Spleen (tissue), 11 donors: ENCODE measurements around the gene PPOX. TPM values are rescaled to one million over a fixed set of nuclear protein-coding genes. Genes with fewer than 3 reads are reported as not detected.

Source experiments
- DNase-seq: peaks from one replicate; pipeline ENCODE4 v3.0.0-alpha.2; 2020
- H3K27ac ChIP-seq, 8 donors: fragments of 200-600 bp; sonication (generic) in 7 of 8; 1 replicate in 4 of 8; 2 replicates in 4 of 8; pipeline versions ENCODE4 v1.5.0 to v1.8.0; 2016 to 2021; ENCODE audit warnings: inconsistent platforms in 4 of 8, mild to moderate bottlenecking in 4 of 8, moderate library complexity in 1 of 8
- H3K27me3 ChIP-seq, 7 donors: fragments of 200-600 bp; sonication (generic) in 6 of 7; replicated peaks in 1 of 7; 1 replicate in 4 of 7; 2 replicates in 3 of 7; pipeline versions ENCODE4 v1.5.0 to v1.8.0; 2016 to 2021; ENCODE audit warnings: inconsistent platforms in 3 of 7, mild to moderate bottlenecking in 1 of 7
- H3K36me3 ChIP-seq, 6 donors: fragments of 200-600 bp; sonication (generic) in 5 of 6; 1 replicate in 4 of 6; 2 replicates in 2 of 6; pipeline versions ENCODE4 v1.5.0 to v1.8.0; 2016 to 2021; ENCODE audit warnings: inconsistent platforms in 2 of 6
- H3K4me1 ChIP-seq, 6 donors: fragments of 200-600 bp; sonication (generic) in 5 of 6; 1 replicate in 3 of 6; 2 replicates in 3 of 6; pipeline versions ENCODE4 v1.5.0 to v1.8.0; 2016 to 2021; ENCODE audit warnings: inconsistent platforms in 3 of 6
- H3K4me3 ChIP-seq, 8 donors: fragments of 200-600 bp; sonication (generic) in 7 of 8; 1 replicate in 4 of 8; 2 replicates in 4 of 8; pipeline versions ENCODE4 v1.5.0 to v1.8.0; 2016 to 2021; ENCODE audit warnings: inconsistent platforms in 4 of 8, mild to moderate bottlenecking in 4 of 8, moderate library complexity in 2 of 8
- H3K9me3 ChIP-seq, 8 donors: fragments of 200-600 bp; sonication (generic) in 7 of 8; 1 replicate in 4 of 8; 2 replicates in 4 of 8; pipeline versions ENCODE4 v1.5.0 to v1.8.0; 2016 to 2021; ENCODE audit warnings: inconsistent platforms in 4 of 8
- POLR2A ChIP-seq, 3 donors: fragments of 450-650 bp; IDR thresholded peaks; one replicate each; pipeline ENCODE4 v1.5.1; 2017; ENCODE audit warnings: antibody characterized with exemption in 3 of 3, mild to moderate bottlenecking in 1 of 3
- POLR2AphosphoS5 ChIP-seq, 3 donors: sonication (generic); formaldehyde crosslinking; IDR thresholded peaks; one replicate each; pipeline ENCODE4 v1.5.1; 2017; ENCODE audit warnings: antibody characterized with exemption in 3 of 3
- WGBS, 5 donors: extraction: QIAGEN DNeasy Blood & Tissue Kit in 3 of 5; methylation state at CpG; one replicate each; pipeline versions ENCODE4 v1.1.5 to v1.1.7; 2013 to 2018; 5-methylcytosine and 5-hydroxymethylcytosine counted together
- intact Hi-C: fragments of 100-400 bp; cut with DNase I; formaldehyde crosslinking; loops from one replicate; pipeline ENCODE4 v1.15.0; 2023; ENCODE audit warnings: low total_unique reads
- polyA plus RNA-seq, 3 donors: library from polyadenylated mRNA; stranded (reverse); fragments of 200-250 nt; gene quantifications; one replicate each; pipeline ENCODE4 v1.2.1, GENCODE V29; 2013
- total RNA-seq, 7 donors: library from RNA; depleted of rRNA in 3 of 7; stranded (reverse); fragments of >200 nt in 3 of 7; fragmentation: NEBNext Ultra II Directional in 4 of 7; extraction: Animal tissue kit (Norgen Biotek cat#: 25700) in 4 of 7; gene quantifications; one replicate each; pipeline versions ENCODE4 v1.1.0 to v1.2.1, GENCODE V29; 2016 to 2021
- TF ChIP-seq, protein P1 (sequence below), 11 experiments: fragments of 200-600 bp in 7 of 11; fragments of 450-650 bp in 4 of 11; sonication (generic) in 4 of 11; IDR thresholded peaks in 8 of 11; conservative IDR thresholded peaks in 3 of 11; 1 replicate in 7 of 11; 2 replicates in 4 of 11; pipeline versions ENCODE4 v1.4.0 to v1.8.0; 2016 to 2021; ENCODE audit warnings: antibody characterized with exemption in 11 of 11, inconsistent platforms in 4 of 11, mild to moderate bottlenecking in 1 of 11
- donor health status: healthy with polysubstance abuse.
- donor health status: DM: no; HTN: no; CAD: no; lungs with moderate emphysema.
- donor health status: DM: no; HTN: no; CAD: no.
- donor health status: Bipolar disorder and iron deficiency.
- donor health status: healthy.
- donor health status: DM: no; HTN: no; CAD: no.
- donor health status: DM: yes; HTN: yes; CAD: no.

The PPOX gene
- total and polyA plus RNA-seq, 10 donors, result 25.5 to 74.7 (median 36.8) TPM

DNA sequence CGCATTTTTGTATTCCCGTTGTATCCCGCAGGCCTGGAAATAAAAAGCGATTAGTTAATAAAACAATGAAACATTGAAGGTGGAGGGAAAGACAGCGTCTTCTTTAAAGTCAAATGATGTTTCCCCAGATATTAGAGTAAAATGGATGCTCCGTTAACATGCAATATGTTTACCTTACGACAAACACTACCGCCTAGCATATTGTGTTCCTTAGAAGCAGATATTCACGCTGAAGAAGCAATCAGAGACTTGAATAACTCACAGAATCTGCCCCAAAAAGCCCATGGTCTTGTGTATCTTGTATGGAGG lies 11.7 kb downstream of the PPOX start:
- H3K27ac ChIP-seq, result peak overlapping the region; percentile 79 to 95 (median 92)
- peaks cover 30 to 90% (median 66%) of the 10 kb centered on the region in 6 donors for H3K4me1 ChIP-seq
- H3K9me3 ChIP-seq, result no peaks in the 10 kb centered on the region
- intact Hi-C loops, result no loop called here
- H3K27me3 ChIP-seq, result no peaks in the 10 kb centered on the region
- peak overlapping the region in 7 of 8 donors; percentile 71 to 95 (median 76) for H3K4me3 ChIP-seq
- H3K36me3 ChIP-seq, result peaks cover 0 to 33% (median 29%) of the 10 kb centered on the region in 6 donors
- 80 to 85% (median 83%) methylated on average over 9 of the region's 9 CpGs for WGBS, 5 donors
- TF ChIP-seq, protein P1, sequence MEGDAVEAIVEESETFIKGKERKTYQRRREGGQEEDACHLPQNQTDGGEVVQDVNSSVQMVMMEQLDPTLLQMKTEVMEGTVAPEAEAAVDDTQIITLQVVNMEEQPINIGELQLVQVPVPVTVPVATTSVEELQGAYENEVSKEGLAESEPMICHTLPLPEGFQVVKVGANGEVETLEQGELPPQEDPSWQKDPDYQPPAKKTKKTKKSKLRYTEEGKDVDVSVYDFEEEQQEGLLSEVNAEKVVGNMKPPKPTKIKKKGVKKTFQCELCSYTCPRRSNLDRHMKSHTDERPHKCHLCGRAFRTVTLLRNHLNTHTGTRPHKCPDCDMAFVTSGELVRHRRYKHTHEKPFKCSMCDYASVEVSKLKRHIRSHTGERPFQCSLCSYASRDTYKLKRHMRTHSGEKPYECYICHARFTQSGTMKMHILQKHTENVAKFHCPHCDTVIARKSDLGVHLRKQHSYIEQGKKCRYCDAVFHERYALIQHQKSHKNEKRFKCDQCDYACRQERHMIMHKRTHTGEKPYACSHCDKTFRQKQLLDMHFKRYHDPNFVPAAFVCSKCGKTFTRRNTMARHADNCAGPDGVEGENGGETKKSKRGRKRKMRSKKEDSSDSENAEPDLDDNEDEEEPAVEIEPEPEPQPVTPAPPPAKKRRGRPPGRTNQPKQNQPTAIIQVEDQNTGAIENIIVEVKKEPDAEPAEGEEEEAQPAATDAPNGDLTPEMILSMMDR (IDR thresholded peaks at IDR 0.05 in 8 of 11, conservative IDR thresholded peaks at IDR 0.05 in 3 of 11), result peak in 1 of 11 experiments; percentile 5
- TF ChIP-seq POLR2A (IDR thresholded peaks at IDR 0.05), result no peak
- TF ChIP-seq POLR2AphosphoS5 (IDR thresholded peaks at IDR 0.05), result no peak
- no peak for DNase-seq

DNA sequence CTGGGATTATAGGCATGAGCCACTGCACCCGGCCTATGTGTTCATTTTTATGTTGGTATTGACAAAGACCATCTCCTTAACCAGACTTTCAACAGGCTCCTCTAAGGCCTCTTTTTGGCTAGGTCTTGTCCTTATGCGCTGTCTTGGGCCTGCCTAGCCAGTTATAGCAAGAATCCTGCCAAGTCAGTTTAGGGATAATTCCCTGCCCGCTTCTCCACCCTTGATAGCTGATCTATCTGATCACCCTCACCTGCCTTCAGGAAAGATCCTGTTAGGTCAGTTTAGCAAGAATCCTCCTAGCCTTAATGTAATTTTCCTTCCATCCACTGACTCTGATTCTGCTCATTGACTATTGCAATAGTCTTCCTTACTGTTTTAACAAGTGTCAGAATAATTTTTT lies 13.5 kb downstream of the PPOX start:
- Histone ChIP-seq H3K9me3 (no peaks in the 10 kb centered on the region), H3K36me3 (peaks cover 0 to 15% (median 11%) of the 10 kb centered on the region in 6 donors), H3K4me1 (peaks cover 44 to 90% (median 76%) of the 10 kb centered on the region in 6 donors), H3K27ac (no peak overlapping the region), H3K4me3 (no peak overlapping the region), H3K27me3 (no peaks in the 10 kb centered on the region)
- no peak for DNase-seq
- intact Hi-C loops, result no loop called here
- WGBS, 5 donors, result 94 to 100% (median 97%) methylated on average over 3 of the region's 3 CpGs
- TF ChIP-seq, protein P1 (IDR thresholded peaks at IDR 0.05 in 8 of 11, conservative IDR thresholded peaks at IDR 0.05 in 3 of 11), result no peak
- no peak for TF ChIP-seq POLR2AphosphoS5 (IDR thresholded peaks at IDR 0.05)
- TF ChIP-seq POLR2A (IDR thresholded peaks at IDR 0.05), result no peak

DNA sequence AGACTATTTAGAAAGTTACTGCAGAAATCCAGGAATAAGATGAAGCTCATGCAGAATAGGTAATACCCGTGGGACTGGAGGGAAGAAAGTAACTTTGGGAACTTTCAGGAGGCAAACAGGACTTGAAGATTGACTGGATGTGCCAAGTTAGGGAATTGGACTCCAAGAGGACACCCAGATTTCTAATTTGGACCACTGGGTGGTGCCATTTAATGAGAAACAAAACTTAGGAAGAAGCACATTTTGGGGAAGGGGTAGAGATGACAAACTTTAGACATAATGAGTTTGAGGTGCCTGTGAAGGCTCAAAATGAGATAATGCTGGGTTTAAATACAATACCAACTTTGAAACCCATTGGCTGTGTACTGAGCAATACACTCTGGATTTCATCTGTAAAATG lies 14.4 kb downstream of the PPOX start:
- intact Hi-C loops, result no loop called here

DNA sequence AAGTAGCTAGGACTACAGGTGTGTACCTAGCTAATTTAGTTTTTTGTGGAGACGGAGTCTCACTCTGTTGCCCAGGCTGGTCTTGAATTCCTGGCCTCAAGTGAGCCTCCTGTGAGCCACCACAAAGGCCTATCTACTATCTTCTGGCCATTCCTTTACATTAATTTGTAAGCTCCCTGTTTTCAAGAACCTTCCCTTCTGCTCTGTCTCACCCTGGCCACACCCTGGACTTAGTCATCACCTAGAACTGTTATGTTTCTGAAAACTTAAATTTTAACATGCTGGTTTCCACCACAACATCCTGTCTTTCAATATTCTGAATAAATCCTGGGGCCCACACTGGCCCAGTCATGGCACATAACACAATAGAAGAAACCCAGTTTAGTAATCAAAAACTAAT lies 16.0 kb downstream of the PPOX start:
- Histone ChIP-seq H3K9me3 (no peaks in the 10 kb centered on the region), H3K4me3 (no peak overlapping the region), H3K4me1 (peaks cover 52 to 92% (median 79%) of the 10 kb centered on the region in 6 donors), H3K36me3 (no peaks in the 10 kb centered on the region), H3K27ac (peak overlapping the region; percentile 58 to 92 (median 91)), H3K27me3 (no peaks in the 10 kb centered on the region)
- peak; percentile 54 for DNase-seq
- intact Hi-C loops, result no loop called here
- TF ChIP-seq POLR2AphosphoS5 (IDR thresholded peaks at IDR 0.05) (no peak), POLR2A (IDR thresholded peaks at IDR 0.05) (no peak)
- TF ChIP-seq, protein P1 (IDR thresholded peaks at IDR 0.05 in 8 of 11, conservative IDR thresholded peaks at IDR 0.05 in 3 of 11), result no peak
- WGBS, 5 donors, result 73 to 91% (median 85%) methylated on average over 1 of the region's 1 CpG

More for the DNA sequence above, 14.4 kb downstream of the PPOX start:
- TF ChIP-seq, protein P1 (IDR thresholded peaks at IDR 0.05 in 8 of 11, conservative IDR thresholded peaks at IDR 0.05 in 3 of 11), result peak in 4 of 11 experiments; percentile 26 to 51 (median 38)
- TF ChIP-seq POLR2A (IDR thresholded peaks at IDR 0.05) (no peak), POLR2AphosphoS5 (IDR thresholded peaks at IDR 0.05) (no peak)
- Histone ChIP-seq H3K9me3 (no peaks in the 10 kb centered on the region), H3K4me3 (no peak overlapping the region), H3K4me1 (peaks cover 48 to 90% (median 76%) of the 10 kb centered on the region in 6 donors), H3K36me3 (peaks cover 0 to 5% (median 2%) of the 10 kb centered on the region in 6 donors), H3K27me3 (no peaks in the 10 kb centered on the region), H3K27ac (peak overlapping the region in 4 of 8 donors; percentile 22 to 92 (median 92))
- WGBS, 5 donors, result 41 to 83% (median 67%) methylated on average over 1 of the region's 1 CpG
- DNase-seq, result no peak
